ENCODE data around the gene OGFOD1.

GRCh38 chr16:56447286-56447685 is 4.1 kb upstream of the OGFOD1 start:
- TF ChIP-seq ZFP30 (CRISPR knock-in tag; IDR thresholded peaks at IDR 0.05) (no peak), OSR1 (CRISPR knock-in tag; IDR thresholded peaks at IDR 0.05) (no peak), ZFP3 (CRISPR knock-in tag; IDR thresholded peaks at IDR 0.05) (no peak), ZNF8 (CRISPR knock-in tag; IDR thresholded peaks at IDR 0.05) (no peak), ZC3H10 (CRISPR knock-in tag; IDR thresholded peaks at IDR 0.05) (no peak)
